Fibroblast of skin of left quadriceps (primary cell): ENCODE results near the gene PSTPIP1.

Experiments used
- DNase-seq, 2 experiments: peaks; one replicate each; pipeline ENCODE4 v3.0.0-alpha.2; 2013; ENCODE audit warnings: low read depth in 2 of 2

Gene PSTPIP1

DNA sequence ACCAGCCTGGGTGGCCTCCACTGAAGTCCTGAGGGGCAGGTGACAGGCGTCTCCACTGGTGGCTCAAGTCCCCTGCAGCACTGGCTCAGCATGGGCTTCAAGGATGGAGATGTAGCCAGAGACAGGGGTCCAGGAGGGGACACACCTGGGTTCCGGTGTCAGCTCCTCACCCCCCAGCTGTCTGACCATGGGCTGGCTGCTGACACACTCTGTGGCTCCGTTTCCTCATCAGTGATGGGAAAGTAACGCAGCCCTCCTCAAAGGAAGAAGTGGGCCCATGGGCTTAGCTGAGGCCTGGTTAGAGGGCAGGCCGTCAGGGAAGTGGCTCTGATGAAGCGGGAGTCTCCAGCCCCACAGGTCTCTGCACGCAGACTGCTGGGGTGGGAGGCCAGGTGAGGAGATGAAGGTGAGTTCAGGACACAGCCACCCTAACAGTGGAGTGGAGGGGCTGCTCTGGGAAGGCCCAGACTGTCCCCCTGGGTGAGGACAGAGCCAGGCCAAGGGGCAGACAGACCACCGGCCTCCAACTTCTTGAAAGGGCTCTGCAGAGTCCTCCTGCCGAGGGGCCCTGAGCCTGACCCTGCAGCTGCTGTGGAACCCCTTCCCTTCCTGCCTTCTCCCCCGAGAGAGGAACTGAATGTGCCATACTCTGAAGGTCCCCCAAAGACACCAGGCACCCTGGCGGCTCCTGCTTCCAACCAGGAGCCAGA lies 24.0 kb downstream of the PSTPIP1 start:
- no peak for DNase-seq

- no peak for DNase-seq
Observed at GRCh38 chr15:77019521-77020331, 24.8 kb downstream of the PSTPIP1 start.

DNA sequence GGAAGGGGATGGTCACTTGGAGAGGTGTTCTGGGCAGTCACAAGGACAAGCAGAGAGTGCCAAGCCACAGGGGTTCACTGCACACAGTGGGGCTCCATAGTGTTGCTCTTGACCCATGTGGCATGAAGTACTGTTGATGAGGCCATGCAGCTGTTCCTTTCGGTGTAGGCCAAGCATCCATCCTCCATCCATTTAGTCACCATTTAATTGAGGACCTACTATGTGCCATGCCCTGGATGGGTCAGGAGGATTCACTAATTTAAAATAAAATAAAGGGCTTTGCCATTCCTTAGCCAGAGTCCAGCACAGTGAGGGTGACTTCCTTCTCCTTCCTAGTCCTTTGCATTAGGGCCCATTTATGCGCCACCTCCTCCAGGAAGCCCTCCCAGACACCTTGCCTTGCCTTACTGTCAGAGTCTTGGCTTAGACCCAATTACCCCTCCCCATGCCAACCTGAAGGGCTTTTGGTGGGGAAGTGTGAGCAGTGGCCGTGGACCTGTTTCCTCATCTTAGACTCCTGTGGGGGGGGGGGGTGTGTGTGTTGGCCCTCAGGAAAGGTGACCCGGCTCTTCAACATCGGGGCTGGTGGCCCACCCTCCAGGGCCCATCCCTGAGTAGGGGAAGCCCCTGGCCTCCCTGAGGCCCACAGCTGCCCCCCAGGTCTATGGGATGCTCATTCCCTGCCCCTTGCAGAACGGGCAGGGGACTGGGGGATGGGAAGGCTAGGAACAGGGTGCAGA lies 25.6 kb downstream of the PSTPIP1 start:
- DNase-seq, result no peak

DNA sequence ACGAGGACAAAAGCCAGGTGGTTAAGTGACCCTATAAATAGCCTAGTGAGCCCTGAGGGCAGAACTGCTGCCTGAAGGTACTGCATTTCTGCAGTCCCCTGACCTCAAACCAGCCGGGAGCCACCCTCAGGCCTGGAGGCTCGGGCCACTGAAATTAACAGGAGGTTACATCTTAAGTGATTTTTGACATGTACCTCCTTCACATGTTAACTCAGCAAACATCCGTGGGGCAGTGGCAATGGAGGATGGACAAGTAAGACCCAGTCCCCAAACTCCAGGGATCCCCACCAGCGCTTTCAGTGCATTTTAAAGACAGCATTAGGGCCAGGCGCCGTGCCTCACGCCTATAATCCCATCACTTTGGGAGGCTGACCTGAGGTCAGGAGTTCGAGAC lies 26.2 kb downstream of the PSTPIP1 start:
- no peak for DNase-seq

DNA sequence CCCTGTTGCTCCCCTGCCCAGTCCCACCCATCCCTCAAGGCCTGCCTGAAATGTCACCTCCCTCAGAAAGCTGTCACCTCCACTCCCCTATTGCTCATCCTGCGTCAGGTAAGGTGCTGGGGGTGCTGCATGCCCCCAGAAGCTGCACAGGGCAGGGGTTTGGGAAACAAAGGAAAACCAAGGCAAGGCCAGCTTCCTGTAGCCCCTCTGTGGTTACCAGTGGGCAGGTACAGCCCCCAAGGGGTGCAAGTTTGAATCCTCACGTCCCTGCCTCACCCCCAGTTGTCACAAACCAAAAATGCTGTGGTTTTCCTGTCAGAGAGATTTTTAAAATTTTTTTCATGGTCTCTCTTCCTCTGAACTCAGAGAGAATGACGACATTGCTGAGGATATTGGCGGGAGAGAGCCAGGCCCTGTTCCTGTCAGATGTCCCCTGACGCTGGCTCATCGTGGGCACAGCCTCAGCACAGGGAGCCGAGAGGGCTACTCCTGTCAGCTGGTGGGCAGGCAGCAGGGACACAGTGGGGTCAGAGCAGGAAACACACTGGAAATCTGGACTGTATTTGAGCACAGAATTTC lies 27.0 kb downstream of the PSTPIP1 start:
- DNase-seq, result peak; percentile 48 to 57

- DNase-seq, result no peak
Observed at GRCh38 chr15:77022646-77023575, 28.0 kb downstream of the PSTPIP1 start.

- no peak for DNase-seq
Observed at GRCh38 chr15:77023576-77024272, 28.8 kb downstream of the PSTPIP1 start.

- peak in 1 of 2 experiments; percentile 16 for DNase-seq
Observed at GRCh38 chr15:77024273-77025082, 29.6 kb downstream of the PSTPIP1 start.

DNA sequence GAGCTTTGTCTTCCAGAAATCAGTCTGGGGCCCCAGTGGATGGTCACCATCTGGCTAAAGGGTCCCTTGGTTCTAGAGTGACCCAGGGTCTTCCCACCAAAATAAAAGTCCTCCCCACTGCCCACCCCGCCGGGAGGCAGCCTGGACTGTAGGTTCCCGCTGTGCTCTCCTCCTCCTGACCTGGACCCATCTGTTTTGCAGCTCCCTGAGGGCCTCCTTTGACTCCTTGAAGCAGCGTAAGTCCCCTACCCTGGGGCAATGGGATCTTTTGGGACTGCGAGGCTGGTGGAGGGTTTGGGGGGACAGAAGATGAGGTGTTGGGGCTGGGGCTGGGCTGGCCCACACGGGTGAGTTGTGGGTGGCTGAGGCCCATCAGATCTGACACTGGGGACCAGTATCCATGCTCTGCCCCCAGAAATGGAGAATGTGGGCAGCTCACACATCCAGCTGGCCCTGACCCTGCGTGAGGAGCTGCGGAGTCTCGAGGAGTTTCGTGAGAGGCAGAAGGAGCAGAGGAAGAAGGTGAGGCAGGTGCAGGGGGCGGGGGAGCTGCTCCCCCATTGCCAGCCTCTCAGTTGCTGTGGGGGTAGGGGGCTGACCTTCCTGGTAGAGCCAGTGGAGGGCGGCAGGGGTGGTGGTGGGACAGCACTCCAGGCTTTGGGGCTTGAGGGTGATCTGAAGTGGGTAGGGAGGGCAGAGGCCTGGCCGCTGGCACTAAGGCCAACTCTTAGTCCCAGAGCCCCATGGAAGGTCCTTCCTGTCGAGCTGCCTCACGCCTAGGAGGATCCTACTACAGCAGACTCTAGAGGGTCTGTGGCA lies 30.4 kb downstream of the PSTPIP1 start:
- no peak for DNase-seq

DNA sequence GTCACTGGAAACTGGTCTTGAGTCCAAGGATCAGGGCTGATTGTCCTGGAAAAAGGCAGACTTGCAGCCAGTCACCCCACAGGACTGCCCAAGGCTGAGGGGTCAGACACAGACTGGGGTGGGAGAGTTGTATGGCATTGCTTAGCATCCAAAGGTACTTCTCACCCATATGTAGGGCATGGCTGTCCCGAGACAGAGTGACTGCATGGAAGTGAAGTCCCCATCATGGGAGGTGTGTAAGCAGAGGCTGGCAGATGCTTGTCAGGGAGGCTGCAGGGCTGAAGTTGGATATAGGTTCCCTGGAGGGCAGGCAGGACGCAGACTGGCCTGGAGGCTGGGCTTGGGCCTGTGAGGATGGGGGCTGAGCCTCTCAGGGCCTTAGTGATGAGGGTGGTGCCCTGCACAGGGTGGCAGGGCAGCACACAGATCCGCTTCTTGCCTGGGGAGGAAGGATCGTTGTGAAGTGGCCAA lies 31.1 kb downstream of the PSTPIP1 start:
- DNase-seq, result no peak

DNA sequence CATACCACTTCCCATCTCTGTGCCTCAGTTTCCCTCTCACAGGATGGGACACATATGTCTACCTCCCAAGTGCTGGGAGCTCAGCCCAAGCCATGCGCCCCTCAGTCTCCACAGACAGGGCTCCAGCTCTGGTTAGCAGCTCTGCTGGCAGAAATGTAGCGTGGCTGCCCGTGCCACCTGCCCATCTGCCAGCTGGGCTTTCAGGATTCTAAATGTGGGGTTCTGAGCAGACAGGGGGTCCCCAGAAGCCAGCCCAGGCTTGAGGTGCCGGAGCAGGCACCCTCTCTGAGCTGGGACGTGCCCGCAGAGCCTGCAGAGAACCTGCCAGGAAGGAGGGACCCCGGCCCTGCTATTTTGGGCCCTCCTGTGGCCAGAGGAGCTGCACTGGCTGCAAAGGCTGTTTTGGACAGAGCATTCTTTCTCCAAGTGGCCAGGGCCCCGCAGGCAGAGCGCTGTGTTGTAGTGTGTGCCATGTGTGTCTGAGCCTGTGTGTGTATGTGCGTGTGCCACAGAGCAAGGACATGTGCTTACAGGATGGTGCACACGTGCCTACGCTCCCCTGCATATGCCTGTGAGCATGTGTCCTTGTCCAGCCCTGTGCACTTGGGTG lies 31.7 kb downstream of the PSTPIP1 start:
- DNase-seq, result no peak

- DNase-seq, result no peak
Observed at GRCh38 chr15:77027111-77027696, 32.3 kb downstream of the PSTPIP1 start.

DNA sequence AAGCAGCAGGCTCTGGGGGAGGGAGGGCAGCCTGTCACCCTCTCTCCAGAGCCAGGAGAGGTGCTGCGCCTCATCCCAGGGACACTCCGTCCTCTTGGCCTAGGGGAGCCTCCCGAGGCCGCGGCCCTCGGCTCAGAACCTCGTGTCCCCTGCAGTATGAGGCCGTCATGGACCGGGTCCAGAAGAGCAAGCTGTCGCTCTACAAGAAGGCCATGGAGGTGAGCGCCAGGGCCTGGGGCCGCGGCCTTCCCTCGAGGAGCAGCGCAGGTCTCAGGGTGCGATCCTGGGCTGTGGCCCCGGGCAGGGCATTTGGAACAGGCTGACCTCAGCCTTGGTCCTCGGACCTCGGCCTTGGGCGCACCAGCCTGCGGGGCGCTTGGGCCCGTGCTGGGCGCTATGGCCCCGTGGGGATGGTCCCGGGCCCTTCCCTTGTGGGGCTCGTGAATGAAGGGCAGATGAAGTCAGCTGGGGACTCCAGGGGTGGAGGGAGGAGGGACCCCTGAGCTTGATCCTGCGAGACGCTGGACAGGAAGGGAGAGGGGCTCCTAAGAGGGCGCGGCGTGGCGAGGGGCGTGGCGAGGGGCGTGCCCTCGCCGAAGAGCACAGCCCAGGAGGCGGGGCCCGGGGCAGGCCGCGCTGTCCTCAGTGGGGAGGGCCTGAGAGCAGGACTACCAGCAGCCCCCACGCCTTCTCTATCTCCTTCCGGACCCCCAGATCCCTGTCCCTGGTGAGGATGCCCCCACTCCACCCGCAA lies 32.9 kb downstream of the PSTPIP1 start:
- no peak for DNase-seq

- DNase-seq, result no peak
Observed at GRCh38 chr15:77028451-77029165, 33.7 kb downstream of the PSTPIP1 start.

DNA sequence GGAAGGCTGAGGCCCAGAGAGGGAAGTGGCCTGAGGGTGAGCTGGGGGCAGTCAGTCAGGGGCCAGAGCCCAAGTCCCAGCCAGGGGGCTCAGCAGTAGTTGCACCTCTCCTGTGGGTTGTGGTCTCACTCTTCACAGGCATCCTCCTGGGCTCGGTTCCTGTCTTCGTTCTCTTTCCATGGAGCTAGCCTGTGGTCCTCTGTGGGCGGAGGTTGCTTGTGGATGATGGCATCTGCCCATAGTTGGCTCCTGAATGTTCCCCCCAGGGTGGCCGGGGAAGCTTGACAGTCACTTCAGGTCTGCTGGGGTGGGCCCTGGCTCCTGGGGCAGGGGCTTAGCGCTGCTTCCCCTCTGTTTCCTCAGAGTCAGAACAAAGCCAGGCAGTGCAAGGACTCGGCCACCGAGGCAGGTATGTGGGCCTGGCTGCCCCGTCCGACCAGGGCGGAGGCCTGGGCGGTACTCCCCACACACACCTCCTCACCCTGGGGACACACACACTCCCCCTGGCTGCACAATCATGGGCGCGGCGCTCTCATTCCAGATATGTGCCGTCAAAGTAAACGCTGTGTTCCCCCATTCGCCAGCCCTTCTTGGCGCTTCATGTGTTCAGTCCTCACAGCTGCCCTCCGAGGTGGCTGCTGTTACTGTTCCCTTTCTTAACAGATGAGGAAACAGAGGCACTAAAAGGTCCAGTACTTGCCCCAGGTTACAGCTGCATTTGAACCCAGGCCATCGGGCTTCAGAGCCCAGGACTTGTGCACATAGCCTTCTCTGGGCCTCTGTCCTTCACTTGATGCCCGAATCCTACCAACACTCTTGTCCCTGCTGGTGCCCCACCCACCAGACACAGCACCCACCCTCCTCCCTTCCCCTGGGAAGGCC lies 34.5 kb downstream of the PSTPIP1 start:
- no peak for DNase-seq
